Stimulated activated CD8-positive, alpha-beta memory T cell treated with anti-CD3 and anti-CD28 coated beads, Interleukin-2, amount 100 ng/mL, for 48 hours (primary cell): ENCODE measurements around the gene ISG20L2.

Experiments
- DNase-seq, 2 donors: peaks; one replicate each; pipeline ENCODE4 v3.0.0-alpha.2; 2020; ENCODE audit warnings: low read depth in 2 of 2

Gene ISG20L2

DNA sequence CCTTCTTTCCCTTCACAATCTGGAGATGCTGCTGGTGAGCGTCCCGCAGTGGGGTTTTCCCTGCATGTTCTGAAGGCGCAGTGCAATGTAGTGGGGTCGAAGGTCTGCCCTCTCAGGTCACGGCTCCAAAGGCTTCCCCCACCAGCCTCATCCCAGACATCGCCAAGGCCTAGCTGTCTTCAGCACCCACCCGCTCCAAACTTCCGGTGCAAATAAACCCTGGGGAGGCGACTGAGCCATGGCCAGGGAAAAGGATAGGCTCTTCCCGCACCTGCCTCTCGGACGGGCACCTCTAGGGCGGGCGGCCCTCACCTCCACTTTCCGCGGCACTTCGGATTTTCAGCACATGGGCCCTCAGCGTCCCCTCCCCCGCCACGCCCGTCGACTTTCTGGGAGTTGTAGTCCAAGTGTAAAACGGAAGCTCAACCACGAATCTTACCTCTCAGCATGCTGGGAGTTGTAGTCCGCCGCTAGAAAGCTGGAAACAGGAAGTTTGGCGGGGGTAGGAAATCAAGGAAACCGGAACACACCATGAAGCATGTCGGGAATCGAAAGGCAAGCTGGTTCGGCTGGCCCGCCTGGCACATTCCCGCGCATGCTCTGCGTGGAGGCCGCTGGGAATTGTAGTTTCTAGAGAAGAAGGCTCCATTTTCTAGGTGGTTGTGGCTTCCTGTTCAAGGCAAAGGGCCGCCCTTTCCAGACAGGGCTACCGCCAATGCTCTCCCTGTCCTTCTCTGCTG, 12.3 kb upstream of the ISG20L2 start, which contains the start of gene MRPL24:
TSS of gene MRPL24 (minus strand) at position 348 of the 740 bp plus-strand sequence. CDS start 2,384 bp downstream, outside the sequence.
- DNase-seq: peak; percentile 90 to 93

DNA sequence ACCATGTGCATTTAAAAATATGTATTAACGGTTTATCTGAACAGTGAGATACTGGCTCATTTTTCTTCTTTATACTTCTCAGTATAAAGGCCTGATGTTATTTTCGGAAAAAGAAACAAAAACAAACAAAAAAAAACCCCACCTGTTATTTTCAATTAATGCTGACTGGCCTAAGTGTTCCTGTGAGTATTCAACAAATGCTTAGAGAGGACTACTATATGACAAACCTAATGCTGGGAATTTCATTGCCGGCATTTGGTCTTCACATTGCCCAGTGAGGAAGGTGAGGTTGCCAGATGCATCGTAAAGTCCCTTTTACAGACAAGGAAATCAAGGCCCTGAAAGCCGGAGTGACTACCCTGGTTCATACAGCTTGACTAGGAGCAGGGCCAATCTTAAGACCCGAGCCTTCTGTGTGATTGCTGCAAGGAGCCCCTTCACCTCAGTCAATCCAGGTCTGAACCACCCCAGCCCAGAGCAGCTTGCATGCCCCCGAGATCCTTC, 11.7 kb upstream of the ISG20L2 start:
- DNase-seq: no peak

DNA sequence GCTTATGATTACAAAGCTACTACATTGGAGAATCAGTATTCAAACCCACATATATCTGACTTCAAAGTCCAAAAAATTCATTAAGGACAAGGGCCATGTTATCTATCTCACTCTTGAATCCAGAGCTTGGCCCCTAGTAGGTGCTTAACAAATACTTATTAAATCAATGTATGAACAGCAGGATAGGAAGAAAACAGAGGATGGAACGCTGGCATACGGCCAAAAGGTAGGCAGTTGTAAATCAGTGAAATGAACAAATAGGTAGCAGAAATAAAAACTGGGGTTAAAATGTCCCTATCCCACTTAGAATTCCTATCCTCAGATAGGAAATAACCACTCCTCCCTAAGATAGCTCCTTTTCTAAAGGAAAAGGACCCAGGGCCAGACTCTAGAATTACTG, 10.3 kb upstream of the ISG20L2 start:
- DNase-seq: no peak

DNA sequence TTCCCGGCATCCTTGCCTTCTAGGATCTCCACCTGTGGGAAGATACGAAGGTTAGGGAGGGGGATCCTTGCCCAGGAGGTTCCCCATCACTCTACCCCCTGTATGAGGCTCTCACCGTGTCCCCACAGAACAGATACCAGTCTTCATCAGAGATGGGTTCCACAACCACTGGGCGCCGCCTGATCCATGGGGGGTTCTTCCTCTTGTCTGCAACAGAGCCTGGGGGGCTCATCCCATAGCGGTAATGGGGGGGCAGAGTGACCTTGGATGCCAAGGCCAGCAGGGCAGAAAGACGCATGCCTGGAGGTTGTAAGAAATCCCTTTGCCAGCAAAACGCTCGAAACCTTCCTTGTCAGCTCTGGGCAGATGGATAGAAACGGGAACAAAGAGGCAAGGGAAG, 9.8 kb upstream of the ISG20L2 start:
- no peak for DNase-seq

DNA sequence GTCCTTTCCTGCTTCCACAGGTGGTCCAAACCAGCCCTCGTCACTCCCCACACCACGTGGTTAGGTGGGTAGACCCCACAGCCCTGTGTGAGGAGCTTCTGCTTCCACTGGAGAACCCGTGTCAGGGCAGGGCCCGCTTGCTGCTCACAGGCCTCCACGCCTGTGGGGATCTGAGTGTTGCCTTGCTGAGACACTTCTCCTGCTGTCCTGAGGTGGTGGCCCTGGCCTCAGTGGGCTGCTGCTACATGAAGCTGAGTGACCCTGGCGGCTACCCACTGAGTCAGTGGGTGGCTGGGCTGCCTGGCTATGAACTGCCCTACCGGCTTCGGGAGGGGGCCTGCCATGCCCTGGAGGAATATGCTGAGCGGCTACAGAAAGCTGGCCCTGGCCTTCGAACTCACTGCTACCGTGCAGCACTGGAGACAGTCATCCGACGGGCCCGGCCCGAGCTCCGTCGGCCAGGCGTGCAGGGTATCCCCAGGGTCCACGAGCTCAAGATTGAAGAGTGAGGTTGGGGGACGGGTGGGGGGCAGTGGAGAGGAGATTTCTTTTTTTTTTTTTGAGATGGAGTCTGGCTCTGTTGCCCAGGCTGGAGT, 5.5 kb upstream of the ISG20L2 start:
- DNase-seq: no peak

DNA sequence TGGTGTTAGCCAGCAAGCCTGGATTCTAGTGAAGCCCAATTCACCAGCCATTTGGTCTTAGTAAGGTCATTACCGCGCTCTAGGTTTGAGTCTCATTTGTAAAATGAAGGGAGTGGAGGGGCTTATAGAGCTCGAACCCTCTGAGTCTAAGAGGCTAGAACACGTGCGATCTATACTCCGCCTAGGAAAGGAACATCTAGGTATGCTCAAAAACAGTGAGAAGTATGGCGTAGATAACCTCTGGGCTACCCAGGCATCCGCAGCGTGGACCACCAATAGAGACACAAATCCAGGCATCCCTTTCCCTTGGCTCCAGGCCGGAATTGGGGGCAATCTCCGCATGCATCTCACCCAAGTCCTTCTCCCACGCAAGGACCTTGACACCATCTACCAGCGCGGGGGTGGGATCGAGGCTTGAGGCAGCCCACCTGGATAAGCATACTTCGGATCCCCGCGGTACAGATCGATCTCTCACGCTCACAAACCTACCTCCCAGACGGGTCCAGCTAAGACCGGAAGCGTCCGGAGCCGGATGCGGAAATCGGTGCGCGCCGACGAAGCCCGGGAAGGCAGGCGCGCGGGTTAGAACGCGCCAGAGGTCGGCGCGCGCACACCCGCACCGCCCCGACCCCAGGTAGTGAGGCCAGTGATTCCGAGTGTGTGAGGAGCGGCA, 504 bp downstream of the ISG20L2 start, which contains the start of gene METTL25B:
TSS of gene METTL25B (plus strand) at position 544 of the 673 bp plus-strand sequence. CDS start 636 bp downstream, outside the sequence.
- DNase-seq: peak; percentile 75 to 77

DNA sequence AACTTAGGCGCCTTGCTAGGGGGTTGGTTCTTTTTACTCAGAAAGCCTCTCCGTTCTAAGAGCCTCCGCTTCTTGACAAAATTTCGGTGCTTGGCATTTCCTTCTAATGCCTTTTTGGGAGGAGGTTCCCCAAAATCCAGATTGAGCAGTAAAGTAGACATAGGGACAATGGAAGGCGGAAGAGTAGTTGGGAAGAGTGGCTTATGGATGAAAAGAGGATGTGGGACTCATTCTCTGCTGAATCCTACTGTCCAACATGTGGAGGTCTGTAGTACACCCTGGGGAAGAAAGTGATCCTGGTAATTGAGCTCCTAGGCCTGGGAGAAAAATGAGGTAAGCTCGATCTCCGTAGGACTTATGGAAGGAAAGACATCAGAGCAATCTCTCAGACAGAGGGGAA, 1.1 kb downstream of the ISG20L2 start:
- DNase-seq: no peak

DNA sequence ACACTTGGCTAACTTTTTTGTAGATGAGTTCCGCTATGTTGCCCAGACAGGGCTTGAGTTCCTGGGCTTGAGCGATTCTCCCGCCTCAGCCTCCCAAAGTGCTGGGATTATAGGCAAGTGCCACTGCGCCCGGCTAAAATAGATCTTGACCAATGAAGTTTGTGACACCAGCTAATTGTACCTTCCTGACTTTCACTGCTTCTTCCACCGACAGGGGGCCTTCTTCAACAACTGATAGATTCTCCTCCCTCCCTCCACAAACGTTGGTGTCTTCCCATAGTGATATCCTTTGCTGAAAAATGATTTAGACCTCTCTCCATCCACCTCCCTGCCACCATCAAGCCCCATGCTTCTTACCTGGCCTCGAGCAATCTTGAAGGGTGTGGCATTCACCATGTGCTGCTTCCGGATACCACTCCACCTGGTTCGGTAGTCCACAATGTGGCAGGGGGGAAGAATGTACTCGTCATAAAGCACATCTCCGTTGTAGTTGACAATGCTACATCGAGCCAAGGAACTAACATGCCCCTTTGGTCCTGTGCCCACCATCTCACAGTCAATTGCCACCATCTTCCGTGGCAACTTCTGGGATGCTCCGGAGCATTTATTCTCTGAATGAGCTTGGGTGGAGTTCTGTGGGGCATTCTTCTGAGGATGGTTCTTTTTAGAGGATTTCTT, 1.9 kb downstream of the ISG20L2 start:
- DNase-seq: no peak

DNA sequence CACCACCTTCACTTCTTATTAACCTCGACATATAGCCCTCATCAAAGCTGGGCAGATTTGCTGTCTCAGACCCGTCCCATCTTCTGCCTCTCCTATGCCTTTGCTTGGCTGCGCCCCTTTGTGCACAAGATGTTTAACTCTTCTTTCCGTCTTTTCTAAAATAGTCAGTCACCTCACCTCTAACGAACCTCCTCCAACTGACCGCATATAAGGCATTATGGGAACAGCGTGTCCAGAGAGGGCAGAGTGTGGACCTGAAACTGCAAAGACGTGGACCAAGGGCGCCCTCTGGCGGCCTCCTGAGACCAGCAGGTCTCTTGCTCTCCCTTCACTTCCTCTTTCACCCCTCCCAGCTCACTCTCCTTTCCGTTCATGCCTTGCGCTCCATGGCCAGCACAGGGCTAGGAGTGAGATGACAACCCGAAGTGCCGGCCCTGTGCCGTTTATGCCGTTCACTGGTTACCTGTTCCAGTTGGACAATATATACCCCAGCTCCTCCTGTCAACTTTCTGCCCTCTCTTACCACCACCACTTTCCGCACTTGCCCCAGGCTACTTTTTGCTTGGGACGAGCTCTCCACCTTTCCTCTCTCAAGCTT, 2.8 kb downstream of the ISG20L2 start:
- DNase-seq: peak; percentile 72 to 78

DNA sequence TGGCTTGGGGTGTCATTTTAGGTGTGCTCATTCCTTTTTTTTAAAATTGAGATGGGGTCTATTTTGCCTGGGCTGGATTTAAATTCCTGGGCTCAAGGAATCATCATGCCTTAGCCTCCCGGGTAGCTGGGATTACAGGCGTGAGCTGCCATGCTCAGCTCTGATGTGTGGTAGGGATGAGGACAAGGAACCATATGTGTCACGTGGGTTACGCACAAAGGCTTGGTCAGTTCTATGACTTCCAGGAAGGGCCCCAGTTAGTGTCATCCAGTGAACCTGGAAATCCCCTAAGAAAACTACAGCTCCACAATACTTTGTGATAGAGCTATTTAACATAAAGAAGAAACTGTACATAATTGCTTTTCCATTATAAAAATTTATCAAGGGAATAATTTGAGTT, 7.0 kb downstream of the ISG20L2 start:
- DNase-seq: no peak

DNA sequence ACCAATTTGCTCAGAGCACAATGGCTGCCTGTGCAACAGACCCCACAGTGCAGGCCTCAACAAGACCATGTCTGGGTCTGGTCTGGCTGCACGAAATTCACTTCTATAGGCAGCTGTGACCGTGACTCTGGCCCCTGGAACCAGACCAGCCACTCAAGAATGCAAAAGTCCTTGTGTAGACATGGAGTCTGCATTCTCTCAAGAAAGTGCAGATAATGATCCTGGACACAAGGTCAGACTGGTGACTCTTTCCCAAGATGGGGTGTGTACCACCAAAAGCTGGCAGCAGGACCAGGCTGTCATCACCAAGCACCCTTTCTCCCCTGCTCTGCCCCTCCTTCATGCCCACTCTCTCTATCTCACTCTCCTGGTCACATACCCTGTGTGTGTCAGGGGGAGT, 7.4 kb downstream of the ISG20L2 start:
- DNase-seq: no peak

DNA sequence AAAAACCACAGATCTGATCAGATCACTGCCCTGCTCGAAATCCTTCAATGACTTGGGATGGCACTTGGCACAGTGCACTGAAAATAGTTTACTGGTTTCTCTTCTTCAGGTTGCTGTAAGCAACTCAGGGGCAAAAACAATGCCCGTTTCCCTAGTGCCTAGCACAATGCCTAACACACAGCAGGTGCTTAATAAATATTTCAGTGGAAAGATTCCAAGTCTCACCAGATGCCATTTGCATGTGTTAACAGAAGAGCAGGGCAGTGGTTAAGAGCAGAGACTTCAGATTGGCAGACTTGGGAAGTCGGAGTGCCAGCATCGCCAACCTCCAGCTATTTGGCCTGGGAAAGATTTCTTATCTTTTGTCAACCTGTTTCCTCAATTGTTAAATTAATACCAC, 11.2 kb downstream of the ISG20L2 start:
- DNase-seq: no peak

DNA sequence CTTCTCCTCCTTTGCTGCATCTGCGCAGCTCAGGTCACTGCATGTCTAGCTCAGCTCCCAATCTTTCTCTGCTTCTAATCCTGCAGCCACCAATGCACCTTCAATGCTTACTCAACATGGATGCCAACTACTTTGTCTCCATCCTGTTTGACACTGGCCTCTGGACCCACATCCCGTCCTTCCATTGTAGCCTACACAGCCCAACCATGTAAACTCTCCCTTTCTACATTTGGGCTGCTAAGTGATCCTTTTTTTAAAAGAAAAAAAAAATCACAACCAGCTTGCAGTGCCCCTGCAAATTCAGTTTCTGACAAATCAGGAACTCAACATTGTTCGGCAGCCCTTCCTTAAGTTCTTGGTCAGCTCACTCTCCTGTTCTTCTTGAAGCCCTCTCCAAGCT, 13.7 kb downstream of the ISG20L2 start:
- no peak for DNase-seq

DNA sequence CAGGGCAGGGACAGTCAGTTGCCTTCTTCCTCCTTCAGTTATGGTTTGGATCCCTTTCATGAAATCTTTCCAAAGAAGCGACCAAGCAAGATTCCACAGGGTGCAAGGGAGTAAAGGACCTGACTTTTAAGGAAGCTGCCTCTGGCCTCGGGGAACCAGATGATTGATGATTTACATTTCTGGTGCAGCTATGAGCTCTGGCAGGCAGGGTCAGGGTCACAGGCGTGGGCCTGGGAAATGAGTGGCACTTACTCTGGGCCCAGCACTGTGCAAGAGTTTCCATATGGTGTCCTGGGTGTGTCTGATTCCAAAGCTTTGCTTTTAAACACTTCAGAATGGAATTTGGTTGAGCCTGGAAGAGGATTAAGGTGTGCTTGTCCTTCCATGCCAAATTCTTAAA, 15.9 kb downstream of the ISG20L2 start:
- DNase-seq: no peak

DNA sequence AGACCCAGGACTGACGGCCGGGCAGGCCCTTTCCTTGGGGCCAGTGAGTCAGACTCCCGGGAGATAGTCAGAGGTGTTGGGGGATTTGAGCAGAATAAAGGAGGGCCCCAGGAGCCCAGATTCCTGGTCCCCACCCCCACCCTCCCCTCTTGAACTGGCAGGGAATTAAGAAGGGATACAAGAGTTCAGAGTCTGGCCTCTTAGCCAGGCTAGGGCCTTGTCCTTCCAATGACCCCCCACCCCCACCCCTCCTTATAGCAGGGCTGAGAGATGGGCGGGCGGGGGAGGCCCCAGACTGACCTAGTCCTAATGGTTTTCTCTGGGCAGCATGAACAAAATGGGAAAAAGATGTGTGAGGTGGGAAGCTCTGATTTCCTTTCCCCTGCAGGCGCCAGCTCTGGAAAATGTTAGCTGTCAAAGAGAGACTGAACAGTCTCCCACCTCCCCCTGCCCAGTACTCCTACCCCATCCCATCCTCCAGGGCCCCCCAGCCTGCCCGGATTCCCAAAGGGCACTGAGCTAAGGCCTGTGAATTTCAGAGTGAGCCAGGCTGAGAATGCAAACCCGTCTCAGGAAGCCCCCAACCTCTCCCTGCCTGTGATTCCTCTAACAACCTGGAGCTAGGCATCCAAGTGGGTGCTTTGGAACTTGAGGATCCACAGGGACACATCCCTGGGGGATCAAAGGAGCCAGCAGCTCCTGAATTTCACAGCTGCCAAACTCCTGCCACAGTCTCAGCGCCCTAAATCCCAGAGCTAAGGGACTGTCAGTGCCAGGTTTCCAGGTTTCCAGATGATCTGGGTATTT, 17.4 kb downstream of the ISG20L2 start:
- DNase-seq: no peak

DNA sequence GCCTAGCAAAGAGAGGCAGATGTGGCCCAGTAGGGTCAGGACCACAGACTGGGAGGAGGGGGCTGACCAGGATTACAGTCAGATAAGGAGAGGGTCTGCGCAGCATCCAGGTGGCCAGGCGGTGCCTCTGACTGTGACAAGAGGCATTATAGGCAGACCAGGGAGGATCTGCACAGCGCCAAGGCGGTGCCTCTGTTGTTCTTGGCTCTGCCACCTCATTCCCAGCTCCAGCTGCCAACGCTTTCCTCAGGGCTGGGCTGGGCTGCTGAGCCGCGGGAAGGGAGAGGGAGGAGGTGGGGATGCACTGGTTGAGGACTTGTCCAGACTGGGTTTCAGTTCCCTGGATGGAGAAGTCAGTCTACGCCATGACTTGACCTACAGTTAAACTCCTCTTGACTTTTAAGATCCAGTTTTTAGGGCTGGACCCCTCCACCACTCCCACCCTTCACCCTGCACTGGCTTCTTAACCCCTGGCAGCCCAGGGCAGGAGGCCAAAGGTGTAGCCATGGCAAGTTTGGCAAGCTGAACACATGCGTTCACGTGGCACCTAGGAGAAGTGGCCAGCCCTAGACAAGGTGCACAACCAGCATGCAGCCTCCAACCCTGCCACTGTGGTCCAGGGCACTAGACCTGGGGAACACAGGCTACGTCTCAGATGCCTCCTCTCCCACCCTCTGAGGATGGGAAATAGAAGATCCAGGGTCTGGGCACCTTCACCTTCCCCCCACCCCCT, 18.6 kb downstream of the ISG20L2 start:
- no peak for DNase-seq

DNA sequence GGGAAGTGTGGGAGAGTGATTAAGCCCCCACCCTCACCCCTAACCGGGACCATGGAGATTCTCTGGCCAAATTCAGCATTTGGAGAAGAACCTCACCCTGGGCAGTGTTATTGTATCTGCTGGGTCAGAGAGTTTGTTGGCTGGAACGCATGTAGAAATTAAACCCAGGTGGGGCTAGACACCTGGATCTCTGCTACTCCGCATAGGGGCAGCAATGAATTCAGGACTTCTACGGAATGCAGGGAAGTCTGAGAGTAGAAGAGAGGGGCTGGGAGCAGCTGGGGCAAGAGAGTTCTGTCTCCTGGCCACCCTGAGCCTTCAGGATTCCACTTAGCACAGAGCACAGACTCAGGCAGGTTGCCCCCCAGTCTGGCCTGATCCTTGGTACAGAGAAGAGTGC, 19.5 kb downstream of the ISG20L2 start:
- no peak for DNase-seq

DNA sequence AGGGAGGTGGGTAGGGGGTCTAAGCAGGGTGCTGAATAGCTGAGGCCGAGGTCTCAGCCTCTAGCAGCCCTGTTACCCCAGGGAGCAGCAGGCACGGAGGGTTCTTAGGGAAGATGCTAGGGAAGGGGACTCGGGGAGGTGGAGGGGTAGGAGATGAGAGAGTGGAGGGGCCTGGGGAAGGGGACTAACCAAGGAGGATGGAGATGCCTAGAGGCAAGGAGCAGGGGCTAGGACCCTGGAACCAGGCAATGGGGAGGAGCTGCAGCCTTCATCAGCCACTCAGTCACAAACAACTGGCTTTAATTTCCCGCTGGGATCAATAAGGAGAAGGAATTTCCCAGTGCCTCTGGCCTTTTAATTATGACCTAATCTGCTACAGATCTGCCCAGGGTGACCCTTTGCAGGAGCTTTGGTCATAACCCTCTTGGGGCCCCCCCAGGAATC, 20.3 kb downstream of the ISG20L2 start:
- no peak for DNase-seq

DNA sequence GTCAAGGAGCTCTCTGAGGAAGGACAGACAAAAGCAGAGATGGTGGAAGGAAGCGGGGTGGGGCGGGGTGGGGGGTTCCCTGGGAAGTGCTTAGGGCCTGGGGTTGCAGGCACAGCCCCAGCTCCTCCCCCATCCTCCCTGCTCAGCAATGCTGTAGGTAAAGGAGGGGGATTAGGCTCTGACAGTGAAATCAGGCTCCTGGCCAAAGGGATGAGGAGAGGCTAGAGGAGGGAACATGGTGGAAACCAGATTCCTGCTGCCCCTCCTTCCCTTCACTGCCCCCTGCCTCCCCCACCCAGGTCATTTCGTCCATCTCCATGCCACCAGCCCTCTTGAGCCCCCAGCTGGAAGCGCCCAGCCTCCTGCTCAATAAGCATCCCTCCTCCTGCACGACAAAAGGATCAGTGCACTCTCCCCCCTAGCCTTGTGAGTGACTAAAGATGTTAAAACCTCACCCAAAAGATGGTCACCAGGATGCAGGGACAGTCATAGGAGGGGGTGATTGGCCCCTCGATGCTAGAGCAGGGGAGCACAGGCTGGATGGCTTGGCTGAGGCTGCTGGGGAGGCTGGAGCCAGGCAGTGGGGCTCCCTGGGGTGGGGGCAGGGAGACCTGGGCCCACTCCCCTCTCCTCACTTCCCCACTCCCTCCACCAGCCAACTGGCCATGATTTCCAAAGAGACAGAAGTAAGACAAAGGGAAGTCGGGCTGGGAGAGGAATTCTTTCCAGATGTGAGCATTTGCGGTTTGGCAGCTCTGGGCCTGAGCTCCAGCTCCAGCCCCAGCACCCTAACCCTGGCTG, 20.9 kb downstream of the ISG20L2 start:
- no peak for DNase-seq
